GM18873 (cell line): Measurements from ENCODE around the gene TMEM131L.
"Not testable (repeated sequence)": the region's sequence is repeated elsewhere in the genome, so short reads cannot be mapped to it uniquely, and the experiment has no call there.

Source experiments
- ATAC-seq: cut with Tn5 transposase; IDR thresholded peaks from one replicate; pipeline ENCODE4 v1.9.1; 2021; ENCODE audit warnings: mild to moderate bottlenecking, moderate library complexity, moderate number of reproducible peaks; ENCODE audit not compliant: unreplicated experiment, low FRiP score

TMEM131L gene, protein sequence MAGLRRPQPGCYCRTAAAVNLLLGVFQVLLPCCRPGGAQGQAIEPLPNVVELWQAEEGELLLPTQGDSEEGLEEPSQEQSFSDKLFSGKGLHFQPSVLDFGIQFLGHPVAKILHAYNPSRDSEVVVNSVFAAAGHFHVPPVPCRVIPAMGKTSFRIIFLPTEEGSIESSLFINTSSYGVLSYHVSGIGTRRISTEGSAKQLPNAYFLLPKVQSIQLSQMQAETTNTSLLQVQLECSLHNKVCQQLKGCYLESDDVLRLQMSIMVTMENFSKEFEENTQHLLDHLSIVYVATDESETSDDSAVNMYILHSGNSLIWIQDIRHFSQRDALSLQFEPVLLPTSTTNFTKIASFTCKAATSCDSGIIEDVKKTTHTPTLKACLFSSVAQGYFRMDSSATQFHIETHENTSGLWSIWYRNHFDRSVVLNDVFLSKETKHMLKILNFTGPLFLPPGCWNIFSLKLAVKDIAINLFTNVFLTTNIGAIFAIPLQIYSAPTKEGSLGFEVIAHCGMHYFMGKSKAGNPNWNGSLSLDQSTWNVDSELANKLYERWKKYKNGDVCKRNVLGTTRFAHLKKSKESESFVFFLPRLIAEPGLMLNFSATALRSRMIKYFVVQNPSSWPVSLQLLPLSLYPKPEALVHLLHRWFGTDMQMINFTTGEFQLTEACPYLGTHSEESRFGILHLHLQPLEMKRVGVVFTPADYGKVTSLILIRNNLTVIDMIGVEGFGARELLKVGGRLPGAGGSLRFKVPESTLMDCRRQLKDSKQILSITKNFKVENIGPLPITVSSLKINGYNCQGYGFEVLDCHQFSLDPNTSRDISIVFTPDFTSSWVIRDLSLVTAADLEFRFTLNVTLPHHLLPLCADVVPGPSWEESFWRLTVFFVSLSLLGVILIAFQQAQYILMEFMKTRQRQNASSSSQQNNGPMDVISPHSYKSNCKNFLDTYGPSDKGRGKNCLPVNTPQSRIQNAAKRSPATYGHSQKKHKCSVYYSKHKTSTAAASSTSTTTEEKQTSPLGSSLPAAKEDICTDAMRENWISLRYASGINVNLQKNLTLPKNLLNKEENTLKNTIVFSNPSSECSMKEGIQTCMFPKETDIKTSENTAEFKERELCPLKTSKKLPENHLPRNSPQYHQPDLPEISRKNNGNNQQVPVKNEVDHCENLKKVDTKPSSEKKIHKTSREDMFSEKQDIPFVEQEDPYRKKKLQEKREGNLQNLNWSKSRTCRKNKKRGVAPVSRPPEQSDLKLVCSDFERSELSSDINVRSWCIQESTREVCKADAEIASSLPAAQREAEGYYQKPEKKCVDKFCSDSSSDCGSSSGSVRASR (N-terminal part only)

DNA sequence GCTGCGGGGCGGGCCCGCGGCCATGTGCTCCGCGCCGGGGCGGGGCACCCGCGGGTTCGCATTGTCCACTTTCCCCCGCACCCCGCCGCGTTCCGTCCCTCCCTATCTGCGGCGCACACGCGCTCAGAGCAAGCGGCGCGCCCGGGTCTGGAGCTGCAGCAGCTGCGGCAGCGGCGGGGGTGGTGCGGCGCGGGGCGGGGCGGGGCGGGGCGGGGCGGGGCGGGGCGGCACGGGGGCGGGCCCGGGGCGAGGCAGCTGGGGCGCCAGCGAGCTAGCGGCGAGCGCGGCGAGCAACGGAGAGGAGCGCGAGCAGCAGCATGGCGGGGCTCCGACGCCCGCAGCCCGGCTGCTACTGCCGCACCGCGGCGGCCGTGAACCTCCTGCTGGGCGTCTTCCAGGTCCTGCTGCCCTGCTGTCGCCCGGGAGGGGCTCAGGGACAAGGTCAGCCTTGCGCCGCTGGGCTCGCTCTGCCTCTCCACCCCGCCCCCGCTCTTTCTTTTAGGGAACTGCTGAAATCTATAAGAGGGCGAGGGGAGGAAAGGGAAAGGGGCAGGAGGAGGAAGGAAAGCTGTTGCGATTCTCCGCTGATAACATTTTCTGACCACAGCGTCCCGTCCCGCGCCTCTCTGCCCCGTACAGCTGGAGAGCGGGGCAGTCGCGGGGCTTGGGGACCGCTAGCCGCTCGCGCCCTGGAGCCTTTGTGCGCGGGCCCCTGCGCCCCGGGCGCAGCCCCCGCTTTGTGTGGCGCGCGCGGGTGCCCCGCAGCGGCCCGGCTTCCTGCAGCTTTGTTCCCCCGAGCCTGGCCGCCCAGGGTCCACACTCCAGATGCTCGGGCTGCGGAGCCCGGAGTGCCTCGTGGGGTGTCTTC, at the start of gene TMEM131L:
TSS of gene TMEM131L (plus strand) at position 280 of the 868 bp plus-strand sequence. CDS start at position 318, 38 bp downstream.
- peak; percentile 28 for ATAC-seq

DNA sequence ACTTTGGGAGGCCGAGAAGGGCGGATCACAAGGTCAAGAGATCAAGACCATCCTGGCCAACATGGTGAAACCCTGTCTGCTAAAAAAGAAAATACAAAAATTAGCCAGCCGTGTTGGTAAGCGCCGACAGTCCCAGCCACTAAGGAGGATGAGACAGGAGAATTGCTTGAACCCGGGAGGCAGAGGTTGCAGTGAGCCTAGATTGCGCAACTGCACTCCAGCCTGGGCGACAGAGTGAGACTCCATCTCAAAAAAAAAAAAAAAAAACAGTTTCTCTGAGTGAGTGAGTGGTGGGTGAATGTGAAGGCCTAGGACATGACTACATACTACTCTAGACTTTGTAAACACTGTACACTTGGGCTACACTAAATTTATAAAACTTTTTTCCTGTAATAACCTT, 49.7 kb upstream of the TMEM131L start:
- ATAC-seq, result not testable (repeated sequence)

DNA sequence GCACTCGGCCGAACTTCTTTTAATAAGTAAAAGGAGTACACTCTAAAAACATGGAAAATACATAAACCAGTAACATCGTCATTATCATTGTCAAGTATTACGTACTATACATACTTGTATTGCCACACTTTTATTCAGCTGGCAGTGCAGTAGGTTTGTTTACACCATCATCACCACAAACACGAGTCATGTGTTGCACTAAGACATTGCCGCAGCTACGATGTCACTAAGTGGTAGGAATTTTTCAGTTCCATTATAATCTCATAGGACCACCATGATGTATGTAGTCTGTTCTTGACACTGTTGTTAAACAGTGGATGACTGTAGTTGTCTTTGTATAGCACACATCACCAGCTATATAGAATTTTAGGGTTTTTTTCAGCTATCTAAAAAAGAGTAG, 48.0 kb upstream of the TMEM131L start:
- no peak for ATAC-seq

DNA sequence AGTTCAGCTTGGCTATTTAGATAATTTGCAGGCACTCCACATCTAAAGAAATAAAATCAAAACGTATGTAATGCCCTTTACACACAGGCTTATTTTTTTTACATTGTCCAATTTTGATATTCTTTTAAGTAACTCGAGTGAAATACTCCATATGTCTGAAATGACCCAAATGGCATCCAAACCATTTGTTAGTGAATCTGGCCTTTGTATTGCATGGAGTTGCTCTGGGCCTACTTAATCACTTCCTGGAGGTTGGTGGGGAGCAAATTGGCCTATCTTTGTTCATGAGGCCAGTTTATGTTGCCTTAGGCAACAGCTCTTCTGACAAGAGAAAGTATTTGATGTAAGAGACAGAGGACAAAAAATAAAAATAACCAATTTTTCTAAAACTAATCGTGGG, 47.6 kb upstream of the TMEM131L start:
- no peak for ATAC-seq

DNA sequence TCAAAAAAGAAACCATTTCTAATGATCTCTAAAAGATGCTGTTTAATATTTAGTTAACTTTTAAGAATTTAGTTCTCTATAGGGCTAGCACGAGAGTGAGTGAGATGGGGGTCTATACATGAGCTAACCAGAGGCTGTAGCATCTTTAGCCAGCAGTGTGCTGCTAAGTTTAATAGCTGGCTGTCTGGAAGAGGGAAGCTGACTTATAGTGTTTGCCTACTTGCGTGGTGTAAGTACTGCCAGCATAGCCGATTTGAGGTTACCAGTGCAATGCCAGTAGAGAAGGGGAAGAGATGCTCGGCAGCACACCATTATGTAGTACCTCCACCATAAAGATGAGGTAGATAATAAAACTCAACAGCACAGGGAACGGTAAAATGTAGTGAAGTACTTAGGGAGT, 47.1 kb upstream of the TMEM131L start:
- ATAC-seq, result no peak

DNA sequence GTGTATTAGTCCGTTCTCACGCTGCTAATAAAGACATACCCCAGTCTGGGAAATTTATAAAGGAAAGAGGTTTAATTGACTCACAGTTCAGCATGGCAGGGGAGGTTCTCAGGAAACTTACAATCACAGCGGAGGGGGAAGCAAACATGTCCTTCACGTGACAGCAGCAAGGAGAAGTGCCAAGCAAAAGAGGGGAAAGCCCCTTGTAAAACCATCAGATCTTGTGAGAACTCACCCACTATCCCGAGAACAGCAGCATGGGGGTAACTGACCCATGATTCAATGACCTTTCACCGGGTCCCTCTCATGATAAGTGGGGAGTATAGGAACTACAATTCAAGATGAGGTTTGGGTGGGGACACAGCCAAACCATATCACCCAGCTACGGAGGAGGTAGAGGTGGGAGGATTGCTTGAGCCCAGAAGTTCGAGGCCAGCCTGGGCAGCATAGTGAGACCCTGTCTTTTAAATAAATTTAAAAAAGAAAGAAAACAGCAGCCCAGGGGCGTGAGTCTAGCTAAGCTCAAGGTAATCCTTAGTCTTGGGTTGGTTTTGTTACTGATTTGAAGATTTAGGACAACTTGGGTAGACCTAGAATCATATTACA, 46.4 kb upstream of the TMEM131L start:
- no peak for ATAC-seq

DNA sequence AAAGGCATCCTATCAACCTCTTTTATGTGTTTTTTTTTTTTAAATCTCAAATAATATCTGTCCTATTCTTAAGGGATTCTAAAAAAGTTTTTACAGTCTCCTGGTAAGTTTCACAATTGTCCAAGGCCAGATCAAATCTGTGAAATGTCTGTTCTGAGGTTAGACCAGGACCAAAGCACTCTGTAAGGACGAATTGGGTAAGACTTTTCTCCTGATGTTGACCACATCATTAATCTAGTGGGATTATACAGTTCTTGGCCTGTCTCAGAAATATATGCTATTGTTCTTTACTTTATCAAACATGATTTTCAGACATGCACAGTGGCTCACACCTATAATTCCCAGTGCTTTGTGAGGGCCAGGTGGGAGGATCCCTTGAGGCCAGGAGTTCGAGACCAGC, 45.8 kb upstream of the TMEM131L start:
- no peak for ATAC-seq

DNA sequence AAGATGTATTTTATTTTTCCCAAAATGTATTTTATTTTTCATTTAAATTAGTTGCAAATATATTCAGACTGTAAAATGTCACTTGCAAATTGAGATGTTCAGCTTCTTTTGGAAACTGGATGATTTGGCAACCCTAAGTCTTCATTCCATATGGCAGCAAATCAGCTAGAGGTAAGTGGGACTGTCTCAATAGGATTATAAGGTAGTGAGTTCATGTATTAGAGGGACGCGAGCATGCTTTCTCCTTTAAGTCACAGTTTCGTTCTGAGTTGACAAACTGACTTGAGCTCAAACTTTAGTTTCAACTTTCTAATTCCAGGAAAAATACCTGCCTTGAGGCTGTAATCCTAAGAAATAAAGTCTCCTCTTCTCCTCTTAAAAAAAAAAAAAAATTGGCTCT, 44.2 kb upstream of the TMEM131L start:
- ATAC-seq, result peak; percentile 75

DNA sequence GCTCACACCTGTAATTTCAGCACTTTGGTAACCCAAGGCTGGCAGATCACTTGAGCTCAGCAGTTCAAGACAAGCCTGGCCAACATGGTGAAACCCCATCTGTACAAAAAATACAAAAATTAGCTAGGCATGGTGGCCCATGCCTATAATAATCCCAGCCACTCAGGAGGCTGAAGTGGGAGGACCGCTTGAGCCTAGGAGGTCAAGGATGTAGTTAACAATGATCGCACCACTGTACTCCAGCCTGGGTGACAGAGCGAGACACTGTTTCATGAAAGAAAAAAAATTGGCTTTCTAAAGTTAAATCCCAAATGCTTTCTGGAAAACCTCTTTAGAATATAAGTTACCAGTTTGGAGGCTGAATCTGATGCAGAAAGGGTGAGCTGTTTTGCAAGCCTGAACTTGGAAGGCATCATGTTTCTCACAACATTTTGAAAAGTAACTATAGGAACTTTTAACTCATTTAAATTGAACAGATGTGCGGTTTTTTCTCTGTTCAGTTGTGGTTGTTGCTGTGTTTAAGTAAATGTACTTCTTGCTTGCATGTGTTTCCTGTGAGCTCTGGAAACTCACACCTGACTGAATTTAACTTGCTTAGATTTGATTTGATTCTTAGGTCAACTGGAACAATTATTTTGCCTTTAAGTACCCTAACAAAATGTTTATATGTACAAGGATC, 39.8 kb upstream of the TMEM131L start:
- ATAC-seq, result no peak

DNA sequence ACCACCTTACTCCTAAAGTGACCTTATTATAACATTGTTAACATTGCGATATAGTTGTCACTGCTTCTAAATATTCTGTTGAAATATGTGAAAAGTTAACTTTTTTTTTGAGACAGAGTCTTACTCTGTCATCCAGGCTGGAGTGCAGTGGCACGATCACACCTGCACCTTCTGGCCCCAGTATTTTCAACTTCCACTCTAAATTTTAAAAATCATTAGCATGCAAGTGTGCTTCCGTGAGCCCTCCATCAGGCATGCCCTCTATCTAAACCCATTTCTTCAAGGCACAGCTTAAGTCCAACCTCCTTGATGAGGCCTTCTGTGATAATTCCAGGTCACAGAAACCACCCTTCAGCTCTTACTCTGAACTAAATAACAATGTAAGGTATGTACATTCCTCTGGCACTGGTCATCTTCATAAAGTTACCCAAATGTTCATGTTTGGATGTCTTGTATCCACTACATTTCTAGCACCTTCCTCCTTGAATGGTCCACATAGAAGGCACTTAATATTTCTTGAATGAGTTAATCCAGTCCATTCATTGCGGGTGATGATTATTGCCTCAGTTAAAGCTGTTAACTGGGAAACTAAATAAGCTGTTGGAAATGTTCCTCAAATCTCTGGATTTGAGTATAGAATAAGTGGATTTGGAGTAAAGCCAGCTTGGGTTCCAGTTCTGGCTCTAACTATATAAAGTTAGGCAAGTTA, 38.6 kb upstream of the TMEM131L start:
- ATAC-seq, result no peak

DNA sequence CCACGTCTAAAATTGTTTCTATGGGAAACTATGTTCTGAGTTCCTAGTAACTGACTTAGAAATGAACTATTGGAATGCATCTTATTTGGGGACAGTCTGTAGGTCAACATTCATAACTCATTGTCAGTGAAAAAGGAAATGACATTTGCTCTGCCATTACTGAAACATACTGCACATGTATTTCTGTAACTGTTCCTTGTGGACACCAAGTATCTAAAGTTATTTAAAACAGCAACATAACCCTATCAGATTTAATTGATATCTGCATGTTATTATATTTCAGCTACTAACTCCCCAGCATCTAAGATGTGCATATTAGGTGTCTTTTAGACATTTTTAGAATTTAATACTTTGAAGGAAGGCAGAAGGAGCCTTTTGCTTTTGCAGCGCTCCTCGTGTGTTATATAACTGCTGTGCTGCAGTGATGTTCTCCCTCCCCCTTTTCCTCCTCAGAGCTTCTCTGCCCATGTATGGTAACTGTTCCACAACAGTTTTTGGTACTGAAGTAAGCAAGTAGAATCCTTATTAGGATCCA, 37.2 kb upstream of the TMEM131L start:
- no peak for ATAC-seq

DNA sequence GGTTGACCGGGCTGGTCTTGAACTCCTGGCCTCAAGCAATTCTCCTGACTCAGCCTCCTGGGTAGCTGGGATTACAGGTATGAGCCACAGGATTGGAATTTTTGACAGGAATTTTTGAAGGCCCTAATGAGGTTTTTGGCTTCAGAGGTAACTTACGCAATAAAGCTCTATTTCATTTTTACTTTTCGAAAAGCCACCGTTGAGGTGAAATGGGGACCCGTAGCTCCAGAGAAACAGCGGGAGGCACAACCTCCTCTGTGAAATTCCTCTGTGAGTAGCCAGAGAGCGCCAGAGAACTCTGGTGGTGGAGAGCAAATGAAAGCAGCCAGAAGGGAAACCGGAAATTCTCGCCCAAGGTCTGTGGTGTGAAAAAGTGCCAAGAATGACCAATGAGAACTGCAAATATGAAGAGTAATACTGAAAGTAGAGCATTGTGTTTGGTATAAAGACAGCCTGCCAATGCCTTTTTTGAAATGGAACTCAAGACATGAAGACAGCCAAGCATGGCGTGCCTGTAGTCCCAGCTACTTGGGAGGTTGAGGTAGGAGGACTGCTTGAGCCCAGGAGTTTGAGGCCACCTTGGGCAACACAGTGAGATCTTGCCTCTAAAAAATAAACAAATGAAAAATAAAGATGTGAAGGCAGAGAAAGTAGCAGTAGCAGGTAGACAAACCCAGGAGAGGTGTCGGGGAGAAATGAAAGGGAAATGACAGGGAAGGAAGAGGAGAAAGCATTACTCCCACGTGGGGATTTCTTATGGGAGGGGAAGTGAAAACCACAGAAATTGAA, 33.0 kb upstream of the TMEM131L start:
- peak; percentile 97 for ATAC-seq

DNA sequence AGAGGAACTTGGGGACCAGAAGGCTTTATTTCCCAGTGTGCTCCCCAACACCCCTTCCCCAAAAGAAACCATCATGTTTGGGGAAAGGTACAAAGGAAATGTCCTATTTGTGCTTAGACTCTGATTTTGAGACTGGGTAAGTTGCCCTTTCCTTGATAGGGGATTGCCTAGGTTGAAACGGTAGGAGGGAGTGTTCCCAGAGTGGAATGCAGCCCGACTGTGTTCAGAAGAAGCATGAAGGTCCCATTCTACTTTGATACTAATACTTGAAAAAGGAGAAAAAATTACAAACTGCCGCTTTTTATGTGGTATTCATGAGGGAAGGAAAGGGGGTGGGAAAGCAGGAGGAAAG, 32.4 kb upstream of the TMEM131L start:
- no peak for ATAC-seq

DNA sequence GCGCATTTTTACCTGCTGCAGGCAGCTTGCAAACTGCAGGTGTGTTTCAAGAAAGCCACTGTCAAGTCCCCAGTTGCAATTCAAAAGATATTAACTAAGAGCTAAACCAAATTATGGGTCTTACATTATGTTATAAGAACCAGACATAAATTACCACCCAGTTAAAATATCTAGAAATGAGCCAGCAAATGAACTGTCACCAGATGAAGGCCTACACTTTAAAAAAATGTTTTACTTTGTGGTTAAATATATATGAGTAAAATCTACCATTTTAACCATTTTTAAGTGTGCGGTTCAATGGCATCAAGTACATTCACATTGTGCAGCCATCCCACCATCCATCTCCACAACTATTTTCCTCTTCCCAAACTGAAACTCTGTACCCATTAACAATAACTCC, 32.0 kb upstream of the TMEM131L start:
- no peak for ATAC-seq

DNA sequence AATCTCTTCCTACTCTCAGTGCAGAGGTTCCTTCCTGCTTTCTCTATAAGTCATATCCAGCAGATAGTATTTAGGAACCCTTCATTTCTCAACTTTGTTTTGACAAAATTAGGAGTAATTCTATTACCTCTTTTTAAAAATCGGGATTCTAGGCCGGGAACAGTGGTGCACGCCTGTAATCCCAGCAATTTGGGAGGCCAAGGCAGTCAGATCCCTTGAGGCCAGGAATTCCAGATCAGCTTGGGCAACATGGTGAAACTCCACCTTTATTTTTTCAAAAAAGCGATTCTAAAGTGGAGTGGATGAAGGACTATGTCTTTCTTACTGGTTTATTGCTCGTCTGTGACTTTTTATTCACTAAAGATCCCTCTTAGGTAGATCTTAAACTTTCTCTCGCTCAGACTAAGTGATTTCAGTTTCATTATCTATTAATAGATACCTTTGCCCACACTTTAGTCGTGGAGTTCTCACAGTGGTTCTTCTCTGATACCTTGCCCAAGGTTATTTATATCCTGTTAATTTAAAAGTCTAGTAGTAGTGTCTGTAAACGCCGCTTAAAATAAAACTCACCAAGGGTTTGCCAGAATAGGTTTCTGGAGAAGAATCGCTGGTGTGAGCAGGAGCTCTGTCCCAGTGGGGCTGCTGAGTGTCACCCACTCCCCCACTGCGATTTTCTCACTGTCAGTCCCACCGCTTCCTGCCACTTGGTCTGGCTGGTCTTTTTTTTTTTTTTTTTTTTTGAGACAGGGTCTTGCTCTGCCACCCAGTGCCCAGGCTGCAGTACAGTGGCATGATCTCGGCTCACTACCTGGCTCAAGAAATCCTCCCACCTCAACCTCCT, 27.0 kb upstream of the TMEM131L start:
- peak; percentile 55 for ATAC-seq

DNA sequence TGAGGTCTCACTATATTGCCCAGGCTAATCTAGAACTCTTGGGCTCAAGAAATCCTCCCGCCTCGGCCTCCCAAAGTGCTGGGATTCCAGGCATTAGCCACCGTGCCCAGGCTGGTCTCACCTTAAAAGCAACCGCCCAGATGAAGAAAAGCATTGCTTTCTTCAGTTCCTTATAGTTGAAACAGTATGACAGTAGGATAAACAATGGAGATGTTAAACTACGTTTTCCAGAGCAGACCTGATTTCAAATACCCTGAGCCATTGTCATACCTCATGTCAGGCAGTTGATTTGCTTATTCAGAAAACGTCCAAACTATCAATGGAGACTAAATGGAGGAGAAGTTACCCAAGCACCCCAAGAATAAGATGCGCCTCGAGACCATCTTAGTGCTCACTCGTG, 26.3 kb upstream of the TMEM131L start:
- ATAC-seq, result no peak
